HG03378 (cell line): ENCODE measurements around the gene CIAO2B.
"Not testable (repeated sequence)": the region's sequence is repeated elsewhere in the genome, so short reads cannot be mapped to it uniquely, and the experiment has no call there.

Experiments
- ATAC-seq: cut with Tn5 transposase; IDR thresholded peaks from one replicate; pipeline ENCODE4 v1.9.1; 2021; ENCODE audit warnings: mild to moderate bottlenecking, moderate library complexity; ENCODE audit not compliant: unreplicated experiment

CIAO2B gene

DNA sequence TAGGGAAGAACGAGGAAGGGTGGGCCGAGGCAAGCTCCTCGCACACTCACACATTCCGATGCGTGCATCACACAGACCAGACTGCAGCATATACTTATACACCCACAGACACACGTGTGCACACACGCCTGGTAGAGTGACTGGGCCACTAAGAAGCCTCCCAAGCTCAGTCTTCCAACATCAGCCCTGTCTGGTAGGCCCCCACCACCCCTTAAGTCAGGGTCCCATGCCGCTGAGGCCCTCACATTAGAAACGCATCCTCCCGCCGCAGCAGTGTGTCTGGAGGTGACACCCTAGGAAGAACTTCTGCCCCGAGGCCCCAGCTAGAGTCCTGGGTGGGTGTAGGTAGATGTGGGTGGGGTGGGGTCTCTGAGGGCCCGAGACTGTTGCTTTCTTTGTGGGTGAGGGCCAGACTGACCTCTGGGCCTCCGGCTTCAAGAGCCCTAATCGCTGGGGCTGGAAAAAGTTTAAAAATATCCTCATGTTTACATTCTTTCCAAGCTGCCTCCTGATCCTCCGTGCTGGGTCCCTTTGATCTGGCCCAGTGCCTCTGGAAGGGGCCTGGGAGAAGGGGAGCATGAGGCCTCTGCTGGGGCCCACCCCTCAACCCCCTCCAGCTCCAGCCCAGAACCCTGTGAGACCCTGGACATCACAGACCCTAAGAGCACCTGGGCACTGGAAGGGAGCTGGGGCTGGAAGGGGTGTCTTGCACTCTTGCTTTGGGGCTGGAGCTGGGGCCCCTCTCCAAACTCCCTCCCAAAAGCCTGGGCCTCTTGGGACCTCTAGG, 29.2 kb downstream of the CIAO2B start:
- ATAC-seq, result no peak

DNA sequence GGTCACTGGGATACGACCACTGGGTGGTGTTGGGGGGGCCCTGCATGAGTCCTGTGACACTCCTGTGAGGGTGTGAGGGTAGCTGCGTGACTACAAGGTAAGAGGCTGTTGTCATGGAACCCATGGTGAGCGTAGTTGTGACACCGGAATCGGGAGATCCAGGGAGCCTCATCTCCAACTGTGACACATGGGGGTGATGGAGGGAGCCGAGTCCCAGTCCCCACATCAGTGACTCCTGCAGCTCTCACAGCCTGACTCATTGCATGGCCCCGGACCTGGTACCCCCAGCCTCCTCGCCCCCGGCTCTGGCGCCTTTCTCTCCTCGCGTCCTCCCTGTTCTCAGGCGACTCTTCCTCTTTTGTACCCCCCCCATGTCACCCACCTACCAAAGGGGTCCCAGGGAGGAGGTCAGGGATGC, 29.8 kb downstream of the CIAO2B start:
- no peak for ATAC-seq

- no peak for ATAC-seq
Measured at GRCh38 chr16:66903544-66904427, 30.4 kb downstream of the CIAO2B start.

GRCh38 chr16:66902648-66903543, 31.3 kb downstream of the CIAO2B start:
- no peak for ATAC-seq

- ATAC-seq, result no peak
Measured at GRCh38 chr16:66901626-66902025, 32.6 kb downstream of the CIAO2B start.

DNA sequence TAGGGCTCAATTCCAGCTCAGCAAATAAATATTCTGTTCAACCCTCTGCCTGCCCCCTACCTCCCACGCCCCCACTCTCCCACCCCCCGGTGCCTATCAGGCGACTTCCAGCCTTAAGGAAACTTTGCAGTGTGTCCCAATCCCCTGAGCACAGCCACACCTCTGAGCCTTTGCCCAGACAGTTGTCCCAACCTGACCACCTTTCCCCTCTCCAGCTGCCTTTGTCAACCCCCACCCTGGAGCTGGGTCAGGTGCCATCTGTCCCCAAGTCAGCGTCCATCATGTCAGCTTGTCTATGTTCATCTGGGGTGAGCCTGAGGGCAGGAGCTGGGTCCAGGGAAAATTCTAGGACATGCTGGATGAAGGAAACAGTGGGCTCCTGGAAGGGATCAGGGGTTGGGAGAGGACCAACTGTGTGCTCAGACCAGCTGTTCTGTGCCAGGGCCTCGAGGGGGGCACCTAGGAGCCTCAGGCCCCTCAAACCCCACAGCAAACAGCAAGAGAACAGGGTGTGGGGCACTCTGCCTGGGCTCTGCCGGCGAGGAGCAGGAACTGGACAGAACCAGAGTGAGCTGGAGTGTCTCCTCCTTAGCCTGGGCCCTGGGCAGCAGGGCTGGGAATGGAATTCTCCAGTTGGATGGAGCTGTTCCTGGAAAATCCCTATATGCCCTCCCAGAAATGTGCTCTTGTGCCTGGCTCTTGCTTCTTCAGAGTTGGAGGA, 33.3 kb downstream of the CIAO2B start:
- no peak for ATAC-seq

DNA sequence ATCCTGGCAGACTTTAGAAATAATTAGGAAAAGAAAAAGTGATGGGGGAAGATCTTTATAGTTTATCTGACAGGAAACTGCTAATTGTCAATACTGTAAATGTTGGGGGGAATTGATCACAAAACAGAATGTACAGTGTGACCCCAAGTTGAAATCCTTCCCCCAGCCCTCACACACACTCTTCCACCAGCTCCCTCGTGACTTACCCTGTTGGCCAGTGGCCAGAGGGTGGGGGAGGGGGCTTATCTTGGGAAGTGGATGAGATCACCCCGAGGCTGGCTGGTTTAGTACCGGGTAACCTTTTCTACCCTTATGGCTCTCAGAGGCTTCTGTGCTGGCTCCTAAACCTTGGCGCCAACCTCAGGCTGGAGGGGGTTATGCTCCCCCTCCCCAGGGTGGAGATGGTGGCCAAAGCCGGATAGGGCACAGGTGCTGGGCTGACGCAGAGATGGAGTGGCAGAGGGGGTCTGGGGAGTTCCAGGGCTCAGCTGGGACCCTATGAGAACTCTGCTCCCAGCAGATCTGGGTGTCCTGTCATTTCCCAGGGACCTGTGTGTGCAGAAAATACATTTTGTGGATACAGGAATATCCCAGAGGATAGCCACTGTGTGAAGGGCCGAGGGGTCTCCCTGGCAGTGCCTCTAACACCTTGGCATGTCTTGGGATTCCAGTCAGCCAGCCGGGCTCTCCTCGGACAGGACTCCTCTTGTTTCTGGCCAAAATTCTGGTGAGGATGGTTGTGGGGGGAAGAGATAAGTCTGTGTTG, 34.1 kb downstream of the CIAO2B start:
- no peak for ATAC-seq

DNA sequence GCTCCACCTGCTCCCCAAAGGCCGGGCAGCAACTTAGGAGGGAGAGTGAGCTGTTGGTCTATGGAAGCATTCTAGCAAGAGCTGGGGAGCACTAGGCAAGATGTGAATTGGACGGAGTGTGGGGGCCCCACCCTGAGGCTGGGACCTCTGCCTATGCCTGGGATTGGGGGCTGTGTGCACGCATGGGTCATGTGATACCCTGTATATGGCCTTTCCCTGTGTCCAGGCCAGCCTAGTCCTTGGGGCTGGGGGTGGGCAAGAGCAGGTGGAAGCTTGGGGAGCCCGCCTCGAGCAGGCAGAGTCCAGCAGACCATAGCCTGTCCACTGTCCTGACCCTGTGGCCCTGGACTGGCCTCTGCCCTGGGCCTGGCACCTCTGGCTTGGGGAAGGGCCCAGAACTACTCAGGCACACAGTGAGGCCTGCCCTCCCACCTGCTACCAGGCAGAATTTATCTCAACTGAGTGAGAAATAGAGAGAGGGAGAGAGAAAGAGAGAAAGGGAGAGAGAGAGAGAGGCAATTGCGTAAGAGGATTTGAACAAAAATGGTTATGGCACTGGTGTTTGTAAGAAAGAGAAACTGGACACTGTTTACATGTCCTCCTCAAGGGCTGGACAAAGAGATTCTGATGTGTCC, 34.8 kb downstream of the CIAO2B start:
- ATAC-seq, result no peak

- no peak for ATAC-seq
Measured at GRCh38 chr16:66898933-66899309, 35.3 kb downstream of the CIAO2B start.

GRCh38 chr16:66898207-66898606, 36.0 kb downstream of the CIAO2B start:
- no peak for ATAC-seq

DNA sequence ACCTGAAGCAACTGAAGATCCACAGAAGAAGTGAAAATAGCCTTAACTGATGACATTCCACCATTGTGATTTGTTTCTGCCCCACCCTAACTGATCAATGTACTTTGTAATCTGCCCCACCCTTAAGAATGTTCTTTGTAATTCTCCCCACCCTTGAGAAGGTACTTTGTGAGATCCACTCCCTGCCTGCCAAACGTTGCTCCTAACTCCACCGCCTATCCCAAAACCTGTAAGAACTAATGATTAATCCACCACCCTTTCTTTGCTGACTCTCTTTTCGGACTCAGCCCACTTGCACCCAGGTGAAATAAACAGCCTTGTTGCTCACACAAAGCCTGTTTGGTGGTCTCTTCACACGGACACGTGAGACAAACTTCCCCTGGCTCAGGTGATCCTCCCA, 37.5 kb downstream of the CIAO2B start:
- not testable (repeated sequence) for ATAC-seq

GRCh38 chr16:66895999-66896398, 38.2 kb downstream of the CIAO2B start:
- ATAC-seq, result no peak

DNA sequence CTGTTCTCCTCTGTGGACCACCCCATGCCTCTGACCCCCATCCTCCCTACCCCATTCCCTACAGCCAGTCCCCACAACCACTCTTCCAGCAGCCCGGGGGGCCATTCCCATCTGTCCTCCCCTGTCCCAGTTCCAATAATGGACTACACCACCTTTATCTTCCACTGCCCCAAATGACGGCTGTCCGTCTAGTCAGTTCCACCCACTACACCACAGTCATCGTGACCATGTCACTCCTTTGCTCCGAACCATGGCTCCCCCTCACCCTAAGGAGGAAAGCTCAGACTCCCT, 38.6 kb downstream of the CIAO2B start:
- ATAC-seq, result no peak

DNA sequence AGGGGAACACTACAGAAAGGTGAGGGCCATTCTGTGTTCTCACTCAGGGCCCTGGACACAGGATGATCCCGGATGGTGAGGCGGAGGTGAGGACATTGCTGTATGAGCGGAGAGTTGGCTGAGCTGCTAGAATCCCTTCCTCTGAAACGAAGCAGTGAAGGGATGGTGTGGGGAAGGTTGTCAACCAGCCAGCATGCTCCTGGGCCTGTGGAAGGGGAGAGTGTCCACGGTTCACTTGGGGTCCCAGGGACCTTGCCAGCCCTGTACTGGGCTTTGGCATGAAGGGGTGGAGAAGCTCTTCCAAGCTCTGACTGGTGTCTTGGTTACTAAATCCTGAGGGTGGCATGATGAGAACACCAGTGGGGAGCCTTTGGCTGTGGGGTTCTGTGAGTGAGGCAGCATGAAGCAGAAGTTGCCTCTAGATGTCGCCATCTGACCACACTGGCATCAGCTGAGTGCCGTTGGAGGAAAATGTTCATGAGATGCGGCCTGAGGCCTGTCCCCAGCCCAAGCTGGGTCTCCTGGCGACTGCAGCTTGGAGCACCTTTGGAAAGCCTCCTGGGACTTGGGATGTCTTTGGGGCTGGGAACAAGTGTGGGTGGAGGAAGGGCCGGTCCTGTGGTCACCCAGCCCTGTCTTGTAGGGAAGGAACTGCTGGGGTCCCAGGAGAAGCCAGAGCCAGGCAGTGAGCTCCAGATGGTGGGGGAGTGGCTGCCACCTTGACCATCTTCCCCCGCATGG, 39.1 kb downstream of the CIAO2B start:
- no peak for ATAC-seq

DNA sequence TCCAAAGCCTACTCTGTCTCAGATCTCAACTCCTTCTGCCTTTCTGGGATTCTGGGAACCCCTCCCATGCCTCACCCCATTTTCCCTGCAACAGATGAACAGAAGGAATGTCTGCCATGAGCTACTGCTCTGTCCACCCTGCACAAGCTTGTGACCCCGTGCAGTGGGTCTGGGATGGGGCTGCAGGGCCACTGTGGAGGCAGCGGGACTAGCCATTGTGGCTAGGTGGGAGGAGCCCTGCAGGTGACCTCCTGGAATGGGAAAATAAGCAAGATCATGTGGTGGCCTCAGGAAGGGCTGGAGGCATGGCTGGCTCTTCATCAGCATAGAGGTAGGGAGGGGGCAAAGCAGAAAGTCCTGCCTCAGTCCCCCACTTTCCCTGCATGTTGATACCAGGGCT, 40.1 kb downstream of the CIAO2B start:
- ATAC-seq, result no peak

DNA sequence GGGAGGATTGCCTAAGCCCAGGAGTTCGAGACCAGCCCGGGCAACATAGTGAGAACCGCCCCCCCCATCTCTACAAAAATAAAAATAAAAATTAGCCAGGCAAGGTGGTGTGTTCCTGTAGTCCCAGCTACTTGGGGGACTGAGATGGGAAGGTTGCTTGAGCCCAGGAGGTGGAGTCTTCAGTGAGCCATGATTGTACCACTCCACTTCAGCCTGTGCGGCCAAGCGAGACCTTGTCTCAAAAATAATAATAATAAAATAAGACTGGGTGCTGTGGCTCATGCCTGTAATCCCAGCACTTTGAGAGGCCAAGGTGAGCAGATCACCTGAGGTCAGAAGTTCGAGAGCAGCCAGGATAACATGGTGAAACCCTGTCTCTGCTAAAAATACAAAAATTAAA, 42.4 kb downstream of the CIAO2B start:
- ATAC-seq, result no peak

DNA sequence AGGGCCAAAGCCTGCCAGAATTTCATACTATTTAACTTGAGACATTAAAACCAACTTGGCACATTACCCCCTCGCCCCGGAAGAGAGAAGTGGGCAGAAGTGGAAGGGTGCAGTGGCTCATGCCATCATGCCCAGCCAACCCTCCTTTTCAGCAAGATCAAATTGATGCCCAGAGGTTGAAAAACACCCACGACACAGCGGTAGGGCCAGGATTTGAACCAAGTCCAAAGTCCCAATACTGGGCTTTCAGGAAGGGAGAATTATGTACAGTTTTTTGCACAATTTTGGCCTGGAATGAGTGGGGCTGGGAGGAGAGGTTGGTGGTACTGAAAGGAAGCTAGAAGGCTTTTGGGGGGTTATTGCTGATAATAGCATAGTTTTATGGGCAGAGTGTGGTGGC, 42.8 kb downstream of the CIAO2B start:
- no peak for ATAC-seq

DNA sequence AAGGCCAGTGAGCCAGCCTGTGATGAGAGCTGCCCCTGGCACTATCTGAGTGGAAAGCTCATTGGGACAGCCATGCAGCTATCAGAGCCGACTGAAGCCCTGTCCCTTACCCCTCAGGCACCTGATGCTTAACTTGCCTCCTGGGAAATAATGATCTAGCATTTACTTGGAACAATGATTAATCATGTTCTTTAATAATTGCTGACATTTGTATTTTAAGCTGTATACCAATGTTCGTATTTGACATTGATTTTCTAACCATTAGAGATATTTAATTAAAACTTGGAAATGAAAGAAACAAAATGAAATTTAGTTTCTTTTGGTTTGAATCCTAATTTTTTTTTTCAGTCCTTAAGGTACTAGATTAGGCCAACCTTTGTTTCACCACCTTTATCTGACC, 43.4 kb downstream of the CIAO2B start:
- ATAC-seq, result no peak

DNA sequence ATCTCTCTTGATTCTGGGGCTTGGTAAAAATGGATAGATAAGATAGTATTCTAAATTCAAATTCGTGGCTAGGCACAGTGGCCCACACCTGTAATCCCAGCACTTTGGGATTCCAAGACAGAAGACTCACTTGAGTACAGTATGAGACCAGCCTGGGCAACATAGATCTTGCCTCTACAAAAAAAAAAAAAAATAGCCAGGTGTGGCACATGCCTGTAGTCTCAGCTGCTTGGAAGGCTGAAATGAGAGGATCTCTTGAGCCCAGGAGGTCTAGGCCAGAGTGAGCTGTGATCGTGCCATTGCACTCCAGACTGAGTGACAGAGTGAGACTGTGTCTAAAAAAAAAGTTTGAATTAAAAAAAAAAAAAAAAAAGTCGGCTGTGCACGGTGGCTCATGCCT, 44.6 kb downstream of the CIAO2B start:
- ATAC-seq, result no peak
